Keratinocyte (primary cell): ENCODE measurements around the gene RERG. TPM values are rescaled to one million over a fixed set of nuclear protein-coding genes. Genes with fewer than 3 reads are reported as not detected.

Experiments
- DNase-seq: peaks from one replicate; pipeline ENCODE4 v3.0.0-alpha.2; 2011; ENCODE audit warnings: low read depth, missing footprints, low spot score
- FAIRE-seq: peaks from 2 replicates; lab custom pipeline; 2011; peaks lifted over from hg19 to GRCh38; lab: Jason Lieb, UNC
- H2AFZ ChIP-seq: 2 replicates; pipeline ENCODE4 v1.6.0; 2012; ENCODE audit warnings: low read length, control low read depth, inconsistent platforms; ENCODE audit not compliant: control insufficient read depth
- H3K27ac ChIP-seq: 2 replicates; pipeline ENCODE4 v1.5.1; 2011; ENCODE audit warnings: low read length; ENCODE audit not compliant: control insufficient read depth, insufficient read depth
- H3K27me3 ChIP-seq: 3 replicates; pipeline ENCODE4 v1.6.0; 2011; ENCODE audit warnings: low read length; ENCODE audit not compliant: control insufficient read depth, insufficient read depth; ENCODE audit errors: extremely low read depth
- H3K36me3 ChIP-seq, 2 experiments: 2 replicates in 1 of 2; 3 replicates in 1 of 2; pipeline ENCODE4 v1.5.1; 2011; ENCODE audit warnings: low read length in 2 of 2, mild to moderate bottlenecking in 1 of 2; ENCODE audit not compliant: control insufficient read depth in 2 of 2, insufficient read depth in 2 of 2; ENCODE audit errors: extremely low read depth in 1 of 2
- H3K4me1 ChIP-seq: 3 replicates; pipeline ENCODE4 v1.5.1; 2011; ENCODE audit warnings: low read length; ENCODE audit not compliant: control insufficient read depth, insufficient read depth; ENCODE audit errors: extremely low read depth
- H3K4me2 ChIP-seq: 3 replicates; pipeline ENCODE4 v1.6.0; 2011; ENCODE audit warnings: low read depth, low read length; ENCODE audit not compliant: control insufficient read depth, insufficient read depth; ENCODE audit errors: extremely low read depth
- H3K4me3 ChIP-seq, 3 experiments: fragments of 200-600 bp in 1 of 3; sonication (generic) in 1 of 3; 2 replicates in 2 of 3; 3 replicates in 1 of 3; pipeline ENCODE4 v1.5.1; 2011 to 2016; ENCODE audit warnings: low read length in 3 of 3, mild to moderate bottlenecking in 3 of 3, control low read depth in 2 of 3, inconsistent platforms in 1 of 3, low read depth in 1 of 3, mixed read lengths in 1 of 3, mixed run types in 1 of 3, moderate library complexity in 1 of 3; ENCODE audit not compliant: control insufficient read depth in 2 of 3, insufficient read depth in 2 of 3; ENCODE audit errors: extremely low read depth in 1 of 3
- H3K79me2 ChIP-seq: 2 replicates; pipeline ENCODE4 v1.6.0; 2012; ENCODE audit warnings: low read length; ENCODE audit not compliant: control insufficient read depth, insufficient read depth
- H3K9ac ChIP-seq: 3 replicates; pipeline ENCODE4 v1.6.0; 2011; ENCODE audit warnings: low read length; ENCODE audit not compliant: control insufficient read depth, insufficient read depth; ENCODE audit errors: extremely low read depth
- H3K9me1 ChIP-seq: 3 replicates; pipeline ENCODE4 v1.6.0; 2011; ENCODE audit warnings: low read length; ENCODE audit not compliant: control insufficient read depth, insufficient read depth; ENCODE audit errors: extremely low read depth
- H3K9me3 ChIP-seq: 2 replicates; pipeline ENCODE4 v1.5.1; 2012; ENCODE audit warnings: low read depth, low read length; ENCODE audit not compliant: control insufficient read depth
- H4K20me1 ChIP-seq: 3 replicates; pipeline ENCODE4 v1.6.0; 2011; ENCODE audit warnings: low read length; ENCODE audit not compliant: control insufficient read depth, insufficient read depth; ENCODE audit errors: extremely low read depth
- CTCF ChIP-seq, 3 experiments: IDR thresholded peaks in 1 of 3; conservative IDR thresholded peaks in 1 of 3; optimal IDR thresholded peaks in 1 of 3; 2 replicates in 2 of 3; 3 replicates in 1 of 3; pipeline versions ENCODE3 to v1.5.1; 2011; ENCODE audit warnings: low read length in 3 of 3, mild to moderate bottlenecking in 3 of 3, moderate library complexity in 2 of 3, control low read depth in 1 of 3, inconsistent platforms in 1 of 3; ENCODE audit not compliant: insufficient read depth in 2 of 3; ENCODE audit errors: extremely low read depth in 1 of 3
- EZH2 ChIP-seq: IDR thresholded peaks from one replicate; pipeline ENCODE4 v1.6.1; 2012; ENCODE audit warnings: inconsistent platforms, mild to moderate bottlenecking, low read length, moderate library complexity
- dilution Hi-C: fragments of 300-500 bp; cut with MboI; formaldehyde crosslinking; loops from one replicate; pipeline ENCODE4 v1.7.0; 2020; ENCODE audit warnings: low sequenced_read_pairs; ENCODE audit not compliant: extremely low pct_ligation_motif_present
- polyA plus RNA-seq, 5 experiments: library from polyadenylated mRNA; depleted of rRNA in 3 of 5; stranded (reverse) in 3 of 5; stranded (forward) in 1 of 5; unstranded in 1 of 5; fragments of >200 nt; gene quantifications; 1 replicate in 1 of 5; 2 replicates in 3 of 5; 3 replicates in 1 of 5; pipeline versions ENCODE4 v1.2.1 to v1.2.3, GENCODE V29; 2011 to 2012; ENCODE audit warnings: missing spikeins in 2 of 5, low read depth in 1 of 5, low replicate concordance in 1 of 5

Gene RERG
- polyA plus RNA-seq, 1 donor (not counting 4 experiments of a cell fraction or from before 2014, with no cell fraction given): not detected

DNA sequence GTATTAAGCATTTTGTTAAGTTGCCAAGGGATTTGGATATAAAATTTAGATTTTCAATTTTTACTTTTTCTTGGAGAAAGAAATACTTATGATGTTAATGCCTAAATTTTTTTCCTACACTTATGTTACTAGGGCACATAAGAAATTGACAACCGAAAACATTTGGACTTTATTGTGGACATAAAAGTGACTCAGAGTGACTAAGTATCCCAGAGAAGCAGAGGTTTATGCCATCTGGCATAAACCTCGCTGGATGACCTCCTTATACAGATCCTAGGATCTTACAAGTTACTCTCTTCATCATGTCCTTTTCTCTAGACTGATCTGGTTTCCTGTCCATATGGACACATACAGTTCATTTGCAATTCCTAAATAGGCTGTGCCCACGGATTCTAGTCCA, 89.8 kb downstream of the RERG start:
- H3K4me1 ChIP-seq: no peaks in the 10 kb centered on the region
- dilution Hi-C loops: no loop called here
- H3K9me1 ChIP-seq: no peaks in the 10 kb centered on the region
- H3K36me3 ChIP-seq: no peaks in the 10 kb centered on the region
- H3K9ac ChIP-seq: no peak overlapping the region
- FAIRE-seq (no peak), DNase-seq (no peak)
- H3K9me3 ChIP-seq: no peaks in the 10 kb centered on the region
- no peaks in the 10 kb centered on the region for H4K20me1 ChIP-seq
- no peaks in the 10 kb centered on the region for H3K79me2 ChIP-seq
- no peak overlapping the region for H2AFZ ChIP-seq
- H3K4me2 ChIP-seq: no peak overlapping the region
- peaks cover 2% of the 10 kb centered on the region for H3K27me3 ChIP-seq
- TF ChIP-seq CTCF (optimal IDR thresholded peaks at IDR 0.05 in 1 of 3, IDR thresholded peaks at IDR 0.05 in 1 of 3, conservative IDR thresholded peaks at IDR 0.05 in 1 of 3; ENCODE audit: extremely low read depth in 1 of 3, insufficient read depth in 2 of 3, low read length in 3 of 3): no peak
- TF ChIP-seq EZH2: no peak
- no peak overlapping the region for H3K4me3 ChIP-seq
- H3K27ac ChIP-seq: no peak overlapping the region

- Histone ChIP-seq H3K36me3 (no peaks in the 10 kb centered on the region), H2AFZ (no peak overlapping the region), H3K27me3 (peaks cover 2% of the 10 kb centered on the region), H3K9me3 (no peaks in the 10 kb centered on the region), H3K9me1 (no peaks in the 10 kb centered on the region), H3K27ac (no peak overlapping the region), H4K20me1 (no peaks in the 10 kb centered on the region), H3K79me2 (no peaks in the 10 kb centered on the region), H3K4me2 (no peak overlapping the region), H3K4me1 (no peaks in the 10 kb centered on the region), H3K4me3 (no peak overlapping the region), H3K9ac (no peak overlapping the region)
- TF ChIP-seq EZH2 (no peak), CTCF (optimal IDR thresholded peaks at IDR 0.05 in 1 of 3, IDR thresholded peaks at IDR 0.05 in 1 of 3, conservative IDR thresholded peaks at IDR 0.05 in 1 of 3; ENCODE audit: extremely low read depth in 1 of 3, insufficient read depth in 2 of 3, low read length in 3 of 3) (no peak)
- DNase-seq (no peak), FAIRE-seq (no peak)
- dilution Hi-C loops: no loop called here
Measured at GRCh38 chr12:15130541-15130940, 90.7 kb downstream of the RERG start.
